Right atrium auricular region (tissue), 2 donors: ENCODE data around the gene ITM2C. TPM values are rescaled to one million over a fixed set of nuclear protein-coding genes. Genes with fewer than 3 reads are reported as not detected.
A peak's percentile ranks its signal among the peaks of the same experiment; 100 is the strongest.

Experiments used
- DNase-seq: peaks from one replicate; pipeline ENCODE4 v3.0.0-alpha.2; 2019; ENCODE audit warnings: low spot score
- H3K27ac ChIP-seq, 2 donors: fragments of 200-600 bp; sonication (generic); 1 replicate in 1 of 2; 2 replicates in 1 of 2; pipeline ENCODE4 v1.5.1; 2016 to 2019
- H3K27me3 ChIP-seq, 2 donors: fragments of 200-600 bp; sonication (generic); one replicate each; pipeline versions ENCODE4 v1.5.1 to v1.6.0; 2017 to 2019
- H3K36me3 ChIP-seq: fragments of 200-600 bp; sonication (generic); one replicate; pipeline ENCODE4 v1.5.1; 2016
- H3K4me1 ChIP-seq, 2 donors: fragments of 200-600 bp; sonication (generic); one replicate each; pipeline versions ENCODE4 v1.5.1 to v1.6.0; 2017 to 2019
- H3K4me3 ChIP-seq, 2 donors: fragments of 200-600 bp; sonication (generic); 1 replicate in 1 of 2; 2 replicates in 1 of 2; pipeline ENCODE4 v1.5.1; 2017 to 2019; ENCODE audit warnings: mild to moderate bottlenecking in 1 of 2, moderate library complexity in 1 of 2
- H3K9me3 ChIP-seq, 2 donors: fragments of 200-600 bp; sonication (generic); one replicate each; pipeline ENCODE4 v1.5.1; 2019
- CTCF ChIP-seq, 2 donors: fragments of 200-600 bp; sonication (generic); IDR thresholded peaks; one replicate each; pipeline ENCODE4 v1.5.1; 2019; ENCODE audit warnings: antibody characterized with exemption in 2 of 2
- total RNA-seq, 2 donors: library from RNA; depleted of rRNA; stranded (reverse); fragments of >200 nt; gene quantifications; one replicate each; pipeline ENCODE4 v1.1.0, GENCODE V29; 2016

The ITM2C gene
- total RNA-seq, 2 donors from 2014 or later, result 35.8 to 38.3 TPM

- H3K27ac ChIP-seq, result no peak overlapping the region
- peaks cover 4 to 9% of the 10 kb centered on the region in 2 donors for H3K27me3 ChIP-seq
- H3K9me3 ChIP-seq, result no peaks in the 10 kb centered on the region
- H3K4me1 ChIP-seq, result peaks cover 0 to 15% of the 10 kb centered on the region in 2 donors
- no peak for DNase-seq
- H3K4me3 ChIP-seq, result peak overlapping the region; percentile 26 to 46
- no peaks in the 10 kb centered on the region for H3K36me3 ChIP-seq
- TF ChIP-seq CTCF (IDR thresholded peaks at IDR 0.05), result no peak
These were observed 36.3 kb upstream of the ITM2C start for GRCh38 chr2:230828272-230828961.

GRCh38 chr2:230829293-230829692 is 35.4 kb upstream of the ITM2C start:
- no peaks in the 10 kb centered on the region for H3K36me3 ChIP-seq
- TF ChIP-seq CTCF (IDR thresholded peaks at IDR 0.05), result no peak
- H3K4me3 ChIP-seq, result no peak overlapping the region
- peaks cover 4 to 9% of the 10 kb centered on the region in 2 donors for H3K27me3 ChIP-seq
- H3K9me3 ChIP-seq, result no peaks in the 10 kb centered on the region
- H3K27ac ChIP-seq, result no peak overlapping the region
- H3K4me1 ChIP-seq, result peaks cover 0 to 13% of the 10 kb centered on the region in 2 donors
- no peak for DNase-seq

- Histone ChIP-seq H3K27me3 (peaks cover 4 to 9% of the 10 kb centered on the region in 2 donors), H3K27ac (no peak overlapping the region), H3K9me3 (no peaks in the 10 kb centered on the region), H3K4me1 (peaks cover 0 to 11% of the 10 kb centered on the region in 2 donors), H3K4me3 (no peak overlapping the region), H3K36me3 (no peaks in the 10 kb centered on the region)
- no peak for DNase-seq
- TF ChIP-seq CTCF (IDR thresholded peaks at IDR 0.05), result no peak
These were observed 34.8 kb upstream of the ITM2C start for GRCh38 chr2:230829959-230830358.

GRCh38 chr2:230830428-230830827 is 34.3 kb upstream of the ITM2C start:
- Histone ChIP-seq H3K9me3 (no peaks in the 10 kb centered on the region), H3K36me3 (no peaks in the 10 kb centered on the region), H3K4me3 (no peak overlapping the region), H3K27ac (no peak overlapping the region), H3K4me1 (peaks cover 0 to 11% of the 10 kb centered on the region in 2 donors), H3K27me3 (peaks cover 4 to 9% of the 10 kb centered on the region in 2 donors)
- no peak for TF ChIP-seq CTCF (IDR thresholded peaks at IDR 0.05)
- no peak for DNase-seq

- Histone ChIP-seq H3K36me3 (no peaks in the 10 kb centered on the region), H3K27ac (no peak overlapping the region), H3K4me1 (no peaks in the 10 kb centered on the region), H3K4me3 (no peak overlapping the region), H3K27me3 (no peaks in the 10 kb centered on the region), H3K9me3 (peaks cover 0 to 9% of the 10 kb centered on the region in 2 donors)
- no peak for DNase-seq
- TF ChIP-seq CTCF (IDR thresholded peaks at IDR 0.05), result no peak
These were observed 24.4 kb upstream of the ITM2C start for GRCh38 chr2:230840301-230840700.

GRCh38 chr2:230842473-230842872 is 22.3 kb upstream of the ITM2C start:
- no peaks in the 10 kb centered on the region for H3K27me3 ChIP-seq
- H3K4me3 ChIP-seq, result no peak overlapping the region
- DNase-seq, result no peak
- TF ChIP-seq CTCF (IDR thresholded peaks at IDR 0.05), result no peak
- no peaks in the 10 kb centered on the region for H3K4me1 ChIP-seq
- no peak overlapping the region for H3K27ac ChIP-seq
- H3K36me3 ChIP-seq, result no peaks in the 10 kb centered on the region
- peaks cover 0 to 16% of the 10 kb centered on the region in 2 donors for H3K9me3 ChIP-seq
